Superior temporal gyrus (tissue), 1 donor: Measurements from ENCODE around the gene PSPN.
A peak's percentile ranks its signal among the peaks of the same experiment; 100 is the strongest.
"Not testable (repeated sequence)": the region's sequence is repeated elsewhere in the genome, so short reads cannot be mapped to it uniquely, and the experiment has no call there.

ENCODE experiments used
- DNase-seq: peaks from one replicate; pipeline ENCODE4 v3.0.0-alpha.2; 2016; ENCODE audit errors: extremely low spot score

Gene PSPN

GRCh38 chr19:6402837-6403608, 27.3 kb upstream of the PSPN start:
- peak; percentile 86 for DNase-seq

GRCh38 chr19:6402058-6402457, 26.3 kb upstream of the PSPN start:
- DNase-seq = no peak

- DNase-seq = not testable (repeated sequence)
Observed at GRCh38 chr19:6400062-6400944, 24.6 kb upstream of the PSPN start.

GRCh38 chr19:6396305-6396704, 20.6 kb upstream of the PSPN start:
- no peak for DNase-seq

- DNase-seq = no peak
Observed at GRCh38 chr19:6394831-6395230, 19.1 kb upstream of the PSPN start.

- DNase-seq = no peak
Observed at GRCh38 chr19:6393983-6394412, 18.3 kb upstream of the PSPN start.

- peak; percentile 98 for DNase-seq
Observed at GRCh38 chr19:6393074-6393982, 17.6 kb upstream of the PSPN start, which contains the start of gene GTF2F1. Gene GTF2F1 (minus strand): TSS chr19:6393164. CDS start chr19:6392995, 169 bp downstream.

- no peak for DNase-seq
Observed at GRCh38 chr19:6392221-6393073, 16.7 kb upstream of the PSPN start.

- DNase-seq = no peak
Observed at GRCh38 chr19:6387372-6387771, 11.6 kb upstream of the PSPN start.

GRCh38 chr19:6384381-6384780, 8.6 kb upstream of the PSPN start:
- DNase-seq = no peak

- DNase-seq = no peak
Observed at GRCh38 chr19:6383188-6383587, 7.5 kb upstream of the PSPN start.

GRCh38 chr19:6381030-6381750, 5.5 kb upstream of the PSPN start:
- no peak for DNase-seq

- no peak for DNase-seq
Observed at GRCh38 chr19:6379744-6380143, 4.0 kb upstream of the PSPN start.

GRCh38 chr19:6378486-6378885, 2.8 kb upstream of the PSPN start:
- no peak for DNase-seq

- DNase-seq = no peak
Observed at GRCh38 chr19:6378041-6378440, 2.3 kb upstream of the PSPN start.

GRCh38 chr19:6376512-6377190, 918 bp upstream of the PSPN start:
- DNase-seq = no peak

- no peak for DNase-seq
Observed at GRCh38 chr19:6374711-6375410, 872 bp downstream of the PSPN start.

- no peak for DNase-seq
Observed at GRCh38 chr19:6374161-6374709, 1.5 kb downstream of the PSPN start.

- DNase-seq = no peak
Observed at GRCh38 chr19:6373813-6374108, 2.0 kb downstream of the PSPN start.
